ENCODE data around the gene RORB.

DNA sequence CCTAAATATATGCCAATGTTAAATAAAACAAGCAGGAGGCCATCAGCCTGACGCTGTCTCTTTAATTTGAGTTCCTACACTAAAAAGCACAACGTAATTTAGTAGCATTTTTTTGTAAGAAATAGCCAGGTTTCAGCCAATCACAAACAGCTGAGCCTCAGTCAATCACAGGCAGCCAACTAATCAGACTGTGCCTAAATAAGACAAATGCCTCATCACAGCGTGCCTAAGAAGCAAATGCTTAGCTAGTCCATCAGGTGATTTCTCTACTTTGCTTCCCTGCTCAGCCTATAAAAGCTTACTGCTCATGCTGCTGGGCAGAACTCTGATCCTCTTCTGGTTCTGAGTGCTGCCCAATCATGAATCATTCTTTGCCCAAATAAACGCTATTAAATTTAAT is 38.3 kb upstream of the RORB start:
- TF ChIP-seq CTCF (IDR thresholded peaks at IDR 0.05): no peak
- TF ChIP-seq POLR2A (IDR thresholded peaks at IDR 0.05): no peak

Data from adrenal gland (tissue), 5 donors.